NB4 (cell line): Measurements from ENCODE around the gene TLDC2.

Experiments used
- CTCF ChIP-seq: IDR thresholded peaks from one replicate; pipeline ENCODE4 v1.5.1; 2012; ENCODE audit warnings: low read depth, low read length
- POLR2A ChIP-seq: IDR thresholded peaks from 2 replicates; pipeline ENCODE4 v1.6.1; 2011; ENCODE audit warnings: mild to moderate bottlenecking; ENCODE audit not compliant: insufficient read length; ENCODE audit errors: extremely low read depth
- TF ChIP-seq, protein P1 (sequence below): IDR thresholded peaks from 2 replicates; pipeline ENCODE4 v1.6.1; 2011; ENCODE audit warnings: low read depth, low read length

DNA sequence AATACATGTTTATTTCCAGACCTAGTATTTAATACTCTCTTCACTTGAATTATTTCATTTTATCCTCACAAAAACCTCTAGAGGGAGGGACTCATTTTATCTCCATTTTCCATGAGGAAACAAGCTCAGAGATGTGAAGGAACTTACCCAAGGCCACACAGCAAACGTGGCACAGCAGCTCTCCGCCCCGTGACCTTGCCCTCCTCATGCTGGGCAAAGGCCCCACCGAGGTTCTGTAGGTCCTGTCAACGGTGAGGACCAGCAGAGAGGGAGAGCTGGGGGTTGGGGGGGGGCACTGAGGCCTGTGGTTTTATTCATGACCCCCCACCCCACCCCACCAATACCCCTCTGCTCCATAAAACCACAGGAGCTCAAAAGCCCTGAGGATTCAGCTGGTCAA, 40.9 kb upstream of the TLDC2 start:
- TF ChIP-seq POLR2A (no peak), CTCF (no peak)
- TF ChIP-seq, protein P1, sequence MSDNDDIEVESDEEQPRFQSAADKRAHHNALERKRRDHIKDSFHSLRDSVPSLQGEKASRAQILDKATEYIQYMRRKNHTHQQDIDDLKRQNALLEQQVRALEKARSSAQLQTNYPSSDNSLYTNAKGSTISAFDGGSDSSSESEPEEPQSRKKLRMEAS, result no peak
